WTC11 (cell line): ENCODE results near the gene GRIN3B. TPM values are rescaled to one million over a fixed set of nuclear protein-coding genes. Genes with fewer than 3 reads are reported as not detected.

ENCODE experiments used
- ATAC-seq: fragments of 200-7000 bp; cut with Tn5 transposase; 2 replicates; pipeline ENCODE4 v1.10.0; 2021; ENCODE audit warnings: mild to moderate bottlenecking, moderate library complexity
- CTCF ChIA-PET: fragments of 300-600 bp; sonication (Branson Sonifier 250); formaldehyde crosslinking; loops from one replicate; lab custom pipeline; 2021; ENCODE audit warnings: antibody characterized with exemption; lab: Charles Lee
- POLR2A ChIA-PET: fragments of 350-600 bp; sonication (Branson Sonifier 250); formaldehyde crosslinking; loops from one replicate; lab custom pipeline; 2021; ENCODE audit warnings: antibody characterized with exemption; lab: Charles Lee
- DNase-seq: peaks from one replicate; pipeline ENCODE4 v3.0.0; 2021; ENCODE audit warnings: low spot score
- H3K27ac Mint-ChIP-seq: 2 replicates; pipeline ENCODE4 v1.8.0; 2021; ENCODE audit warnings: mixed read lengths
- H3K27me3 Mint-ChIP-seq: 2 replicates; pipeline ENCODE4 v1.8.0; 2021; ENCODE audit warnings: low read depth, mild to moderate bottlenecking, moderate library complexity, mixed read lengths
- H3K36me3 Mint-ChIP-seq: 2 replicates; pipeline ENCODE4 v1.8.0; 2021; ENCODE audit warnings: mixed read lengths
- H3K4me1 Mint-ChIP-seq: 2 replicates; pipeline ENCODE4 v1.8.0; 2022; ENCODE audit warnings: mixed read lengths
- H3K4me3 Mint-ChIP-seq: 2 replicates; pipeline ENCODE4 v1.8.0; 2021; ENCODE audit warnings: mild to moderate bottlenecking, moderate library complexity, mixed read lengths
- H3K9me3 Mint-ChIP-seq: 2 replicates; pipeline ENCODE4 v1.8.0; 2021; ENCODE audit warnings: mixed read lengths
- FOXP4 ChIP-seq: sonication (generic); formaldehyde crosslinking; IDR thresholded peaks from 2 replicates; pipeline ENCODE4 v1.8.0; 2022; ENCODE audit warnings: mild to moderate bottlenecking, missing genetic modification reagents
- MYBL2 ChIP-seq: sonication (generic); formaldehyde crosslinking; IDR thresholded peaks from 2 replicates; pipeline ENCODE4 v1.8.1; 2023; ENCODE audit warnings: mild to moderate bottlenecking, moderate library complexity, missing genetic modification reagents
- NFATC4 ChIP-seq: fragments of 250-450 bp; sonication (Bioruptor Pico); IDR thresholded peaks from 2 replicates; pipeline ENCODE4 v1.9.0; 2021; ENCODE audit warnings: mild to moderate bottlenecking
- NFYB ChIP-seq: sonication (generic); formaldehyde crosslinking; conservative IDR thresholded peaks from 2 replicates; pipeline ENCODE4 v1.8.0; 2022; ENCODE audit warnings: low read depth, missing genetic modification reagents
- NR3C1 ChIP-seq: sonication (generic); formaldehyde crosslinking; conservative IDR thresholded peaks from 2 replicates; pipeline ENCODE4 v1.8.1; 2023; ENCODE audit warnings: low read depth, mild to moderate bottlenecking, missing genetic modification reagents
- PRRX2 ChIP-seq: fragments of 250-450 bp; sonication (Bioruptor Pico); IDR thresholded peaks from 2 replicates; pipeline ENCODE4 v1.8.0; 2021; ENCODE audit warnings: mild to moderate bottlenecking
- TP53 ChIP-seq: sonication (generic); formaldehyde crosslinking; IDR thresholded peaks from 2 replicates; pipeline ENCODE4 v1.8.1; 2023; ENCODE audit warnings: mild to moderate bottlenecking, missing genetic modification reagents
- ZBTB21 ChIP-seq: sonication (generic); formaldehyde crosslinking; IDR thresholded peaks from 2 replicates; pipeline ENCODE4 v1.8.1; 2023; ENCODE audit warnings: mild to moderate bottlenecking, missing genetic modification reagents, borderline replicate concordance
- ZNF416 ChIP-seq: fragments of 250-450 bp; sonication (Bioruptor Pico); IDR thresholded peaks from 2 replicates; pipeline ENCODE4 v1.9.0; 2021; ENCODE audit warnings: mild to moderate bottlenecking, inconsistent platforms
- ZNF423 ChIP-seq: fragments of 250-450 bp; sonication (Bioruptor Pico); IDR thresholded peaks from 2 replicates; pipeline ENCODE4 v2.1.2; 2022; ENCODE audit warnings: mild to moderate bottlenecking, moderate library complexity
- ZNF425 ChIP-seq: fragments of 250-450 bp; sonication (Bioruptor Pico); conservative IDR thresholded peaks from 2 replicates; pipeline ENCODE4 v1.9.0; 2021; ENCODE audit warnings: mild to moderate bottlenecking
- total RNA-seq: library from RNA; stranded (reverse); gene quantifications from 3 replicates; pipeline ENCODE4 v1.2.3, GENCODE V29; 2021
- TF ChIP-seq, protein P1 (sequence below): fragments of 250-450 bp; sonication (Bioruptor Pico); IDR thresholded peaks from 2 replicates; pipeline ENCODE4 v1.8.0; 2021; ENCODE audit warnings: mild to moderate bottlenecking
- TF ChIP-seq, protein P2 (sequence below): sonication (generic); formaldehyde crosslinking; conservative IDR thresholded peaks from 2 replicates; pipeline ENCODE4 v1.8.1; 2022; ENCODE audit warnings: mild to moderate bottlenecking, missing genetic modification reagents
- TF ChIP-seq, protein P3 (sequence below): sonication (generic); formaldehyde crosslinking; IDR thresholded peaks from 2 replicates; pipeline ENCODE4 v1.8.0; 2023; ENCODE audit warnings: missing genetic modification reagents, mild to moderate bottlenecking, borderline replicate concordance
- TF ChIP-seq, protein P4 (sequence below): sonication (generic); formaldehyde crosslinking; IDR thresholded peaks from 2 replicates; pipeline ENCODE4 v1.8.0; 2022; ENCODE audit warnings: mild to moderate bottlenecking, missing genetic modification reagents

GRIN3B gene
- total RNA-seq, 1 experiment from 2014 or later = 1.9 TPM

GRCh38 chr19:1028062-1028926, 28.1 kb downstream of the GRIN3B start:
- Mint-ChIP-seq H3K27ac (peak overlapping the region; percentile 70), H3K27me3 (no peaks in the 10 kb centered on the region), H3K36me3 (peaks cover 22% of the 10 kb centered on the region), H3K4me3 (peak overlapping the region; percentile 92)
- ChIA-PET CTCF (interaction anchor here (0.6 to 4.3 kb wide), 9 partner anchors 11 to 404 kb away, joined by 3 to 33 read pairs (median 5); partner anchors contain the start of genes ABCA7 and ARHGAP45), POLR2A (interaction anchor here (0.5 to 6.8 kb wide), 14 partner anchors 9 to 565 kb away, joined by 3 to 70 read pairs (median 4); partner anchors contain the start of genes ABCA7, CIRBP and WDR18)
- TF ChIP-seq, protein P1, sequence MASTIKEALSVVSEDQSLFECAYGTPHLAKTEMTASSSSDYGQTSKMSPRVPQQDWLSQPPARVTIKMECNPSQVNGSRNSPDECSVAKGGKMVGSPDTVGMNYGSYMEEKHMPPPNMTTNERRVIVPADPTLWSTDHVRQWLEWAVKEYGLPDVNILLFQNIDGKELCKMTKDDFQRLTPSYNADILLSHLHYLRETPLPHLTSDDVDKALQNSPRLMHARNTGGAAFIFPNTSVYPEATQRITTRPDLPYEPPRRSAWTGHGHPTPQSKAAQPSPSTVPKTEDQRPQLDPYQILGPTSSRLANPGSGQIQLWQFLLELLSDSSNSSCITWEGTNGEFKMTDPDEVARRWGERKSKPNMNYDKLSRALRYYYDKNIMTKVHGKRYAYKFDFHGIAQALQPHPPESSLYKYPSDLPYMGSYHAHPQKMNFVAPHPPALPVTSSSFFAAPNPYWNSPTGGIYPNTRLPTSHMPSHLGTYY = peak; percentile 28; the same call in 1 of the 2 replicates
- TF ChIP-seq NFATC4 (CRISPR knock-in tag) (peak; percentile 15; the same call in 1 of the 2 replicates), ZNF416 (CRISPR knock-in tag) (peak; percentile 38; the same call in 1 of the 2 replicates), MYBL2 (CRISPR knock-in tag) (no peak), ZNF423 (CRISPR knock-in tag) (peak; percentile 29; the same call in 1 of the 2 replicates), PRRX2 (CRISPR knock-in tag) (peak; percentile 48; the same call in 1 of the 2 replicates), NR3C1 (CRISPR knock-in tag) (0 out of 2 replicates have a peak, but pooled peaks have one; percentile 27)
- TF ChIP-seq, protein P2, sequence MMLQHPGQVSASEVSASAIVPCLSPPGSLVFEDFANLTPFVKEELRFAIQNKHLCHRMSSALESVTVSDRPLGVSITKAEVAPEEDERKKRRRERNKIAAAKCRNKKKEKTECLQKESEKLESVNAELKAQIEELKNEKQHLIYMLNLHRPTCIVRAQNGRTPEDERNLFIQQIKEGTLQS (CRISPR knock-in tag) = no peak
- TF ChIP-seq, protein P3, sequence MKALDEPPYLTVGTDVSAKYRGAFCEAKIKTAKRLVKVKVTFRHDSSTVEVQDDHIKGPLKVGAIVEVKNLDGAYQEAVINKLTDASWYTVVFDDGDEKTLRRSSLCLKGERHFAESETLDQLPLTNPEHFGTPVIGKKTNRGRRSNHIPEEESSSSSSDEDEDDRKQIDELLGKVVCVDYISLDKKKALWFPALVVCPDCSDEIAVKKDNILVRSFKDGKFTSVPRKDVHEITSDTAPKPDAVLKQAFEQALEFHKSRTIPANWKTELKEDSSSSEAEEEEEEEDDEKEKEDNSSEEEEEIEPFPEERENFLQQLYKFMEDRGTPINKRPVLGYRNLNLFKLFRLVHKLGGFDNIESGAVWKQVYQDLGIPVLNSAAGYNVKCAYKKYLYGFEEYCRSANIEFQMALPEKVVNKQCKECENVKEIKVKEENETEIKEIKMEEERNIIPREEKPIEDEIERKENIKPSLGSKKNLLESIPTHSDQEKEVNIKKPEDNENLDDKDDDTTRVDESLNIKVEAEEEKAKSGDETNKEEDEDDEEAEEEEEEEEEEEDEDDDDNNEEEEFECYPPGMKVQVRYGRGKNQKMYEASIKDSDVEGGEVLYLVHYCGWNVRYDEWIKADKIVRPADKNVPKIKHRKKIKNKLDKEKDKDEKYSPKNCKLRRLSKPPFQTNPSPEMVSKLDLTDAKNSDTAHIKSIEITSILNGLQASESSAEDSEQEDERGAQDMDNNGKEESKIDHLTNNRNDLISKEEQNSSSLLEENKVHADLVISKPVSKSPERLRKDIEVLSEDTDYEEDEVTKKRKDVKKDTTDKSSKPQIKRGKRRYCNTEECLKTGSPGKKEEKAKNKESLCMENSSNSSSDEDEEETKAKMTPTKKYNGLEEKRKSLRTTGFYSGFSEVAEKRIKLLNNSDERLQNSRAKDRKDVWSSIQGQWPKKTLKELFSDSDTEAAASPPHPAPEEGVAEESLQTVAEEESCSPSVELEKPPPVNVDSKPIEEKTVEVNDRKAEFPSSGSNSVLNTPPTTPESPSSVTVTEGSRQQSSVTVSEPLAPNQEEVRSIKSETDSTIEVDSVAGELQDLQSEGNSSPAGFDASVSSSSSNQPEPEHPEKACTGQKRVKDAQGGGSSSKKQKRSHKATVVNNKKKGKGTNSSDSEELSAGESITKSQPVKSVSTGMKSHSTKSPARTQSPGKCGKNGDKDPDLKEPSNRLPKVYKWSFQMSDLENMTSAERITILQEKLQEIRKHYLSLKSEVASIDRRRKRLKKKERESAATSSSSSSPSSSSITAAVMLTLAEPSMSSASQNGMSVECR (CRISPR knock-in tag) = peak; percentile 48; the same call in 1 of the 2 replicates
- TF ChIP-seq, all 79 proteins: peak for 7
- H3K9me3 Mint-ChIP-seq = no peaks in the 10 kb centered on the region
- DNase-seq = peak; percentile 82
- peaks cover 3% of the 10 kb centered on the region for H3K4me1 Mint-ChIP-seq
- peak; percentile 12 for ATAC-seq

DNA sequence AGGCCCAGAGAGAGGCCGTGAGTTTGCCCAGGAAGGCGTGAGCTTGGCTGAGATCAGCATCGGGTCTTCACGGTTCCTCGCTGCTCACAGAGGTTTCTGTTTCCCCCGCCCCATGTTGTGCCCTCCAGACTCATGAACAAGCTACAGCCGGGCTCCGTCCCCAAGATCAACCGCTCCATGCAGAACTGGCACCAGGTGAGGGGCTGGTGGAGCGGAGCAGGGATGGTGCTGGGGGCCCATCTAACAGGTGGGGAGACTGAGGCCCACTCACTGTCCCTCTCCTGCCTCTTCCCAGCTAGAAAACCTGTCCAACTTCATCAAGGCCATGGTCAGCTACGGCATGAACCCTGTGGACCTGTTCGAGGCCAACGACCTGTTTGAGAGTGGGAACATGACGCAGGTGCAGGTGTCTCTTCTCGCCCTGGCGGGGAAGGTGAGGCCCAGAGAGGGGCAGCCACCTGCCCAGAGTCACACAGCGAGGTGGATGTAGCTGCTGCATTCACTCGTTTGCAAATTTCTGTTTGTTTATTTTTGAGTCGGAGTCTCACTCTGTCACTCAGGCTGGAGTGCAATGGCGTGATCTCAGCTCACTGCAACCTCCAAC, 32.1 kb downstream of the GRIN3B start:
- Mint-ChIP-seq H3K4me3 (no peak overlapping the region), H3K27me3 (no peaks in the 10 kb centered on the region), H3K9me3 (no peaks in the 10 kb centered on the region), H3K4me1 (peaks cover 3% of the 10 kb centered on the region), H3K36me3 (peaks cover 40% of the 10 kb centered on the region), H3K27ac (no peak overlapping the region)
- no peak for DNase-seq
- ATAC-seq = no peak
- no peak for TF ChIP-seq TP53 (CRISPR knock-in tag)
- POLR2A ChIA-PET = interaction anchor here (0.6 to 1.0 kb wide), 3 partner anchors 10 to 49 kb away, joined by 3 to 9 read pairs (median 4); no protein-coding TSS in a partner anchor
- CTCF ChIA-PET = no interaction called here

DNA sequence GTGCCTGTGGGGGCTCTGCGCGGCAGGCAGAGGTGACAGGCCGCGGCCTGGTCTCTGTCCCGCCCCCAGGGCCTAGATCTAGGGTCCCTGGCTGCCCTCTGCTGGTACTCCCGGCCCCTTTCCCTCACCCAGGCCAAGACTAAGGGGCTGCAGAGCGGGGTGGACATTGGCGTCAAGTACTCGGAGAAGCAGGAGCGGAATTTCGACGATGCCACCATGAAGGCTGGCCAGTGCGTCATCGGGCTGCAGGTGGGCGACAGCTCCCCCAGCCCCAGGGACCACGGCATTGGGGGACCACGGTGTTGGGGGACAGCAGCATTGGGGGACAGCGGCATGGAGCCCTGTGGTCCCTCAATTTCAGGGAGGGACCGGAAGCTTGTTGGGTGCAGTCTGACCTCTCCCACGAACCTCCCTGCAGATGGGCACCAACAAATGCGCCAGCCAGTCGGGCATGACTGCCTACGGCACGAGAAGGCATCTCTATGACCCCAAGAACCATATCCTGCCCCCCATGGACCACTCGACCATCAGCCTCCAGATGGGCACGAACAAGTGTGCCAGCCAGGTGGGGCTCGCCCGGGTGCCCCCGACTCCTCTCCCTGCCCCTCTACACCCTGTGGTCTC, 35.9 kb downstream of the GRIN3B start:
- H3K4me3 Mint-ChIP-seq = no peak overlapping the region
- CTCF ChIA-PET = interaction anchor here (1.5 kb wide), 1 partner anchor 16 kb away, joined by 5 read pairs; no protein-coding TSS in a partner anchor
- peak; percentile 2; the same call in 1 of the 2 replicates for ATAC-seq
- H3K9me3 Mint-ChIP-seq = no peaks in the 10 kb centered on the region
- POLR2A ChIA-PET = interaction anchor here (3.1 kb wide), 1 partner anchor 9 kb away, joined by 14 read pairs; the partner anchor contains the start of gene CNN2
- TF ChIP-seq, protein P4, sequence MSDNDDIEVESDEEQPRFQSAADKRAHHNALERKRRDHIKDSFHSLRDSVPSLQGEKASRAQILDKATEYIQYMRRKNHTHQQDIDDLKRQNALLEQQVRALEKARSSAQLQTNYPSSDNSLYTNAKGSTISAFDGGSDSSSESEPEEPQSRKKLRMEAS = no peak
- TF ChIP-seq FOXP4 (CRISPR knock-in tag) = no peak
- TF ChIP-seq NR3C1 (CRISPR knock-in tag) = no peak
- no peak for TF ChIP-seq NFYB (CRISPR knock-in tag)
- no peak for TF ChIP-seq ZNF425 (CRISPR knock-in tag)
- TF ChIP-seq ZBTB21 = no peak
- H3K4me1 Mint-ChIP-seq = peaks cover 12% of the 10 kb centered on the region
- H3K27me3 Mint-ChIP-seq = no peaks in the 10 kb centered on the region
- DNase-seq = peak; percentile 51
- peaks cover 42% of the 10 kb centered on the region for H3K36me3 Mint-ChIP-seq
- no peak overlapping the region for H3K27ac Mint-ChIP-seq
